CD4-positive, alpha-beta T cell treated with Interleukin-17A for 4 hours (primary cell): ENCODE measurements around the gene AGK.
"Not testable (repeated sequence)": the region's sequence is repeated elsewhere in the genome, so short reads cannot be mapped to it uniquely, and the experiment has no call there.

Experiments used
- DNase-seq: peaks from one replicate; pipeline ENCODE4 v3.0.0-alpha.2; 2020; ENCODE audit warnings: mixed read lengths

The AGK gene

DNA sequence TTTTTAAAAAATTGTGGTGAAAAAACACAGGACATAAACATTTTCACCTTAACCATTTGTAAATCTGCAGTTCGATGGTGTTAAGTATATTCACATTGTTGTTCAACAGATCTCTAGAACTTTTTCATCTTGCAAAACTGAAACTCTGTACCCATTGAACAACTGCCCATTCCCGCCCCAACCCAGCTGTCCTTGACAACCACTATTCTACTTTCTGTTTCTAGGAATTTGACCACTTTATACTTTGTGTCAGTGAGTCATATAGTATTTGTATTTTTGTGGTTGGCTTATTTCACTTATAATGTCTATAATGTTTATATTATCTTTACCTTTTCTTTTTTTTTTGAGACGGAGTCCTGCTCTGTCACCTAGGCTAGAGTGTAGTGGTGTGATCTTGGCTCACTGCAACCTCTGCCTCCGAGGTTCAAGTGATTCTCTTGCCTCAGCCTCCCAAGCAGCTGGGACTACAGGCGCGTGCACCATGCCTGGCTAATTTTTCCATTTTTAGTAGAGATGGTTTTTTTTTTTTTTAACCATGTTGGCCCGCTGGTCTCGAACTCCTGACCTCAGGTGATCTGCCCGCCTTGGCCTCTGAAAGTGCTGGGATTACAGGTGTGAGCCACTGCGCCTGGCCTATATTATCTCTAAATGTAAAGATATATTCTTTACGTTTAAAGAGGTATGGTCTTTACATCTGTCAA is 6.8 kb downstream of the AGK start:
- not testable (repeated sequence) for DNase-seq

DNA sequence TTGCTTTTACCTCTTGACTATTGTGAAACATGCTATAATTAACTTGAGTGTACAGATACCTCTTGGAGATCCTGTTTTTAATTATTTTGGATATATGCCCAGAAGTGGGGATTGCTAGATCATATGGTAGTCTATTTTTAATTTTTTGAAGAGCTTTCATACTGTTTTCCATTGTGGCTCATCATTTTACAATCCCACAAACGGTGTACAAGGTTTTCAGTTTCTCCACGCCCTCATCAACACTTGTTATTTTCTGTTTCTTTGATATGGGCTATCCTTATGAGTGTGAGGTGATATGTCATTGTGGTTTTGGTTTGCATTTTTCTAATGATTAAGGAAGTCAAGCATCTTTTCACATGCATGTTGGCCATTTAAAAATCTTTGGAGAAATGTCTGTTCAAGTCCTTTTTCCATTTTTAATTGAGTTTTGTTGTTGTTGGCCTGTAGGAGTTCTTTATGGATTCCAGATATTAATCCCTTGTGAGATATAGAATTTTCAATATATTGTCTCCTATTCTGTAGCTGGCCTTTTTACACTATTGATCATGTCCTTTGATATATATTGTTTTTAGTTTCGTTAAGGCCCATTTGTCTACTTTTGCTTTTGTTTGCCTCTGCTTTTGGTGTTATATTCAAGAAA is 7.5 kb downstream of the AGK start:
- DNase-seq = no peak

DNA sequence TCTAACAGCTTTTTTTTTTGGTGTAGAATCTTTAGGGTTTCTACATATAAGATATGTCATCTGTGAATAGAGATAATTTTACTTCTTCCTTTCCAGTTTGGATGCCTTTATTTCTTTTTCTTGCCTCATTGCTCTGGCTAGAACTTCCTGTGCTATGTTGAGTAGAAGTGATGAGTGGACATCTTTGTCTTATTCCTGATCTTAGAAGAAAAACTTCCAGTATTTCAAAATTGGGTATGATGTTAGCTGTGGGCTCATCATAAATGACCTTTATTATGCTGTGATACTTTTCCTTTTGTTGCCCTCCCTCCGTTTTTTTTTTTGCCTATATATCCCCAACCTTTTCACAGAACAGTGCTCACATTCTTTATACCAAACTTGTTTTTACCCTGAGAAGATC is 8.8 kb downstream of the AGK start:
- no peak for DNase-seq

DNA sequence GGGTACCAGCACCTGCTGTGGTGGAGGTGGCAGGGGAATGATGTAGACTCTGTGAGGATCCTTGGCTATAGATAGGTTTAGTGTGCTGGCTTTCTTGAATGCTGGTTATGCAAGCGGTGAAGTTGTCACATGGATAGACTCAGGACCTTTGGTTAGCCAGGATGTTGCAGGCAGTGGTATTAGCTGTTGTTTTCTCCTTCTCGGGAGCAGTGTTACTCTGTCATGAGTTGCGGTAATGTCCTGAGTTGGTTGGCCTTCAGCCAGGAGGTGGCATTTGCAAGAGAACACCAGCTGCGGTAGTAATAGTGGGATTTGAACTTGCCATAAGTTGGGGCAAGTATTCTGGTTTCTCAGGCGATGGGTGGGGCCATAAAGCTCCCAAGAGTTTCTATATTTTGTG is 10.8 kb downstream of the AGK start:
- DNase-seq = no peak

DNA sequence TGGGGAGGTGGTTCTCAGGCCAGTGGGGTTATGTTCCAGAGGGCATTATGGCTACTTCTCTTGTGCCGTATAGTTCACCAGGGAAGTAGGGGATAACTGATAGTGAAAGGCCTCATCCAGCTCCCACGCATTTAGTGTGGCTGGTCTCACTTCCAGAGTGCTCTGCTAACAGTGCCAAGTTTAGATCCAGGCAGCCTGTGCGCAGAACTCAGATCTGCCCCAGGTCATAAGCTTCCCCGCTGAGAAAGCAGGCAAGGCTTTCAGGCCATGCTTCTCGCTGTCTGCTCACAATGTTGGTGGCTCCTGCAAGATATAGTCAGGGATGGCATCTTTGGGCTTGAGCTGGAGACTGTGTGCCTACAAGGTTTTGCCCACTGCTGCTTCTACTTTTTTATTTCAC is 11.3 kb downstream of the AGK start:
- DNase-seq = no peak

DNA sequence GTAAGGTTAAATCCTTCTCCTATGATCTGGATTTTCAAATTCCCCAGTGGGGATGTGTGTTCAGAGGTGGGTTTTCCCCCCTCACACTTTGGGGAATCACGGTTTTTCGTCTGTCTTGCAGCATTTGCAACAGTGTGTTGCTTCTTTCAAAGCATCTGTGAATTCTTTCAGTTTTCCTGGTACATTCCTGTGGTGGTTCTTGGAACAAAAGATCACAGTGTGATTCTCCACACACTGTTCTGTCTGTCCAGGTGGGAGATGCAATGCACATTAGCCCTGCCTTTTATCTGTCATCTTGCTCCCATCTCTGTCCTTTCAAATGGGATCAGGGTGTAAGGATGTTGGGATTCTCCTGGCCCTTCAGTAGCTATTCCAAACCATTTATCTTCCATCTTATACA is 11.8 kb downstream of the AGK start:
- no peak for DNase-seq

DNA sequence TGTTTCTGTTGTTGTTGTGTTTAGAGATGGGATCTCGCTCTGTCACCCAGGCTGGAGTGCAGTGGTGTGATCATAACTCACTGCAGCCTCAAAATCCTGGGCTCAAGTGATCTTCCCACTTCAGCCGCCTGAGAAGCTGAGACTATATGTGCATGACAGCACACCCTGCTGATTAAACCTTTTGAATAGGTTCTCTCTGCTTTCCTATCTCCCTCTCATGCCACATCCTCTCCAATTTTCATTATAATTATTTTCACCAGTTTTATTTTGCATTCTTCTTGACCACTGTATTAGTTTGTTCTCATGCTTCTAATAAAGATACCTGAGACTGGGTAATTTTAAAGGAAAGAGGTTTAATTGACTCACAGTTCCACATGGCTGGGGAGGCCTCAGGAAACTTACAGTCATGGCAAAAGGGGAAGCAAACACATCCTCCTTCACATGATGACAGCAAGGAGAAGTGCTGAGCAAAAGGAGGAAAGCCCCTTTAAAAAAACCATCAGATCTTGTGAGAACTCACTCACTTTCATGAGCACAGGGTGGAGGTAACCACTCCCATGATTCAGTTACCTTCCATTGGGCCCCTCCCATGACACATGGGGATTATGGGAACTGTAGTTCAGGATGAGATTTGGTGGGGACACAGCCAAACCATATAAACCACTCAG is 12.9 kb downstream of the AGK start:
- DNase-seq = no peak

DNA sequence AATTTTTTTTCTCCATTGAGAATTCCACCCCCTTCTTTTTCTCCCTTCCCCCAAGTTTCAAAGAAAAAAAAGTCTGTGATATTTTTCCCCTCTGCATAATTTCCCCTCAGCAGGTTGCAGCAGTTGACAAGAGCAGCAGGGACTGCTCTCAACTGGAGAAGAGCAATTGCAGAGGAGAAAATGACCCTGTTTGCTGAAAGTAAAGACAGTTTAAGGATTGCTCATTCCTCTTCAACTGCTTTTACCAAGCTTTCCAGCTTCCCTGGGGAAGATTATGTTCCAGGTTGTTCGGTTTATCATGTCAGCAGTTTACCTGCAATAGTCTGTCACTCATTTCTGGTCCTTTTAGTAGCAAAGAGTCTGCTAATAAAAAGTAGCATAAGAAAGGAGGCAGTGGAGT is 16.2 kb downstream of the AGK start:
- DNase-seq = no peak

DNA sequence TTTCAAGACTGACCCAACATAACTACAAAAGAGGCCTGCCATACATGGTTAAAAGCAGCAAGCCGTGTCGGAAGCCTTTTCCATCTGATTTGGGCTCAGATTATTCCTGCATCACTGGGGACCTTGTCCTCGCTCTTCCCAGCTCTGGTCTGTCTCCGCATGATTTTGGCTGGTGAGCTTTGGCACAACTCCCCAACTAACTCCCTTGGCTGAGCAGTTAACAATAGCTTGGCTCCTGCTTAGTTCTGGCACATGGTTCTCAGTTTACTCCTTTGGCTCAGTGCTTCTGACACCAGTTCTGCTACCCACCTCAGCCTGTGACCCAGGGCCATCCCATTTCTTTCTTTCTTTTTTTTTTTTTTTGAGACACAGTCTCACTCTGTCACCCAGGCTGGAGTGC is 17.0 kb downstream of the AGK start:
- no peak for DNase-seq

DNA sequence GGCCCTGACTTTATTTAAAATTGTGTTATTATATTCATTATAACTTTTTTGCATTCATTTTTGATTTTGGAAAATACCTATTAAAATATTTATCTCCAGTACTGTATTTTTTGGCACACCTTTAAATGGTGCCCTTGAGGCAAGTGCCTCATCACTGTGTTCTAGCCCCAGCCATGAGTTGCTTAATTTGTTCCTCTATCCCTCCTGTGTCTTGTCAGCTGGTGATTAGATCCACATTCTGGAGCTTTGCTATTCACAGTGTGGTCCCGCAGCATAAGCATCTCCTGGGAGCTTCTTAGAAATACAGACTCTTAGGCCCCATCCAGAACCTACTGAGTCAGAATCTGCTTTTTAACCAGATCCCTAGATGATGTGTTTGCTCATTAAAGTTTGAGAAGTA is 19.8 kb downstream of the AGK start:
- no peak for DNase-seq

DNA sequence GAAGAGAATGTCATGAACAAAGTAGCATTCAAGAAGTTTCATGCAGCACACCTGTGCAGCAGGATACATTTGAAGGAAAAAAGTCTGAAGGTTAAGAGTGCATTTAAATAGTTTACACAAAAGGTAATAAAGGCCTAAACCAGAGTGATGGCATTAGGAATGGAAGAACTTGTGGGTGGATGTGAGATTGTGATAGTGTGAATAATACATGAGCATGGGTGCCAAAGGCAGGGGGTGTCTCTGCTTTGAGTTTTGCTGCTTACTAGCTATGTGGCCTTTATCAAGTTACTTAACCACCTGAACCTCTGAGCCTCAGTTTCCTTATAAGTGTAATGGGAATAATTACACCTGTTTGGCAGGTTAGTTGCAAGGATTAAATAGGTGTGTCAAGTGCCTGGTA is 21.0 kb downstream of the AGK start:
- DNase-seq = no peak

DNA sequence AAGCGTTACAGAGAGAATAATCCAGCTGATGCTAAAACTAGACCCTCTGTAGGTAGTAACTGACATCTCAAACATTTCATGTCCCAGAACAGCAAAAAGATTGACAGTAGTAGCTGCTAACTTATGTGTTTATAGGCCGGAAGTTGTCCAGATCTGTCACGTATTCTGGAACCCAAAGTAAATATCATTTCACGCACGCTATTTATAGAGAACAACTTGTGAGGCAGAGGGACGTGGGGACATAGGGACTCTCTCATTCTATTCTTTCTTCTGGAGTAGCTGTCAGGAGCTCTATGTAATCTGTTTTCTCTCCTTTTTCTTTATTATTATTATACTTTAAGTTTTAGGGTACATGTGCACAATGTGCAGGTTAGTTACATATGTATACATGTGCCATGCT is 22.3 kb downstream of the AGK start:
- DNase-seq = no peak

DNA sequence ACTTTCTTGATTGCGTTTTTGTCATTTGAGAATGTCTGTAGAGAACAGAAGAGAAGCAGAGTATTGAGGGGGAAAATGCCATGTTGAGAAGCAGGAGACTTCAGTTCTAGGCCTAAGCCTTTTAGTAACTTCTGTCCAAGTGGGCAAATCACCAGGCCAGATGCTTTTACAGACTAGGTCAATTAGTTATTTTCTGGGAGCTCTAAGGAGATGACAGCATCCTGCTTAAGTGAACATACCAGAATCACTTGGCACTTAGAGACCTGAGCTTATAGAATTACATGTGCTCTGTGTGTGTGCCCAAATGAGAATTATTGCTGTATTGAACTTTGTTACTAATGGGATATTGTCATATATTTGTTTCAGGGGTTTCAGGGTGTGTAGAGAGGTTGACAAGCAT is 24.0 kb downstream of the AGK start:
- DNase-seq = no peak

DNA sequence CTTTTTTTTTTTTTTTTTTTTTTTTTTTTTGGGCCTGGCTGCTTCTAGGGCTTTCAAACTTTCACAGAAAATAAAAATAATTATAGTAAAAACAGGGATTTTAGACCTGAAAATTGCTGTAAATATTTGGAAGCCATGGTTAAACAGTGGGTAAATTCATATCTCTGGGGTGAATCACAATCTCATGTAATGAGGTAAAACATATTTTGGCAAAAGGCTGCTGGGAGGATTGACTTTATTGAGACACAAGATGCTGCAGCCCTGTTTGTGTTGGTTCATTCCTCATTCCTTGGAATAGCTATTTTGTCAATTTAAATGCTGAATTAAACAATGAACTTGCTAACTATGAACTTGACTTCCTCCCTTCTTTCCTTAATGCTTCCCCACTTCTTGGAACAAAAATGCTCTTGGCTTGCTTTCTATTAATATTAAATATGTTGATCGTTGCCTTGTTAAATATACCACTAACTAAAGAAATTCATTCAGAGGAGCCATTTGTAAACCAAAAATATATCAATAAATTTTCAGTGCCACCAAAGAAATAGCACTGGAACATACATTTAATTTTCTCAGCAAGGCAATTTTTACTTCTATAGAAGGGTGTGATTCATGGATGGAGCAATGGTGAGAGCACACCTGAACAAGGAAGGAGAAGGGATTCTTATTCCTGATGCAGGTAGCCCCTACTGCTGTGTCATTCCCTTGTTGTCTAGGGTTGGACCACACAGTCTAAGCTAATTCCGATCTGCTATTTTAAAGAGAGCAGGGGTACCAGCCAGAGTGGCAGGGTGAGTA is 24.6 kb downstream of the AGK start:
- DNase-seq = no peak

DNA sequence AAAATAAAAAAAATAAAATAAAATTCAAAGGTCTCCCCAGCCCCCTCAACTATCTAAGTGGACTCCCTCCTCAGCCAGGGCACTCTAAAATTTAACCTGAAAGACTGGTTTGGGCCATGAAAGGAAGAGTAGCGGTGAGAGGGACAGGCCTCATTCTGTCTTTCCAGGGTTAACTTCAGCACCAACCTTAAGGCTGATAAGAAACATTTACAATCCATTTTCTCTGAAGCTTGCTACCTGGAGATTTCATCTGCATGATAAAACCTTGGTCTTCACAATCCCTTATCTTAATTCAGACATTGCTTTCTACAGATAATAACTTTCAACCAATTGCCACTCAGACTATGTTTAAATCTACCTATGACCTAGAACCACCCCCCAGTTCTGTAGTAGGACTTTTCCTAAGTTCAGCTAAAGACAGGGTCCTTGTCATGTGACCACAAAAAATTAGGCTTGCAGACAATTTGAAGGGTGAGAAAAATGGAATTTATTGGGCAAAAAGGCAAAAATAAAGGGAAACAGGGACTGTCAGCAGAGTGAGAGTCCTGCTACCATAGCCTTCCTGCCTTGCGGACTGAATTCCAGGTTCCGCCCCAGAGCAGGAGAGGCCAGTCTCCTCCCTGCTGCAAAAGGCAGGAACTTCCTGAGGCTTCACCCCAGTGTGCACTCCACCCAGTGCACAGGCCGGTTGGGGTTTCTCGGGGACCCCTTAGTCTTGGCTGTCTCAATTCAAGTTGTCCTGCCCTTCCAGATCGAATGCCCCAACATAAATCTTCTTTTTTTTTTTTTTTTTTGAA is 26.0 kb downstream of the AGK start:
- DNase-seq = no peak

DNA sequence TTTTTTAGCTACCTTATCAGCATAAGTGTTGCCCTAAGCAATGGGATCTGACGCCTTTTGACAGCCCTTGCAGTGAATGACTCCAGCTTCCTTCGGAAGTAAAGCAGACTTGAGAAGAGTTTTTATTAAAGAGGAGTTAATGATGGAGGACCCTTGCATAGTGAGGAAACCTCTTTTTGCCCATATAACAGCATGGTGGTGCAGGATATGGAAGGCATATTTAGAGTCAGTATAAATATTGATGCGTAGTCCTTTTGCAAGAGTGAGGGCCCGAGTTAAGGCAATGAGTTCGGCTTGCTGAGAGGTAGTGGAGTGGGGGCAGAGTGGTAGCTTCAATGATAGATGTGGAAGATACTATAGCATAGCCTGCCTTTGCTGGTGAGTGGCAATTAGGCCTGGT is 28.7 kb downstream of the AGK start:
- DNase-seq = not testable (repeated sequence)

DNA sequence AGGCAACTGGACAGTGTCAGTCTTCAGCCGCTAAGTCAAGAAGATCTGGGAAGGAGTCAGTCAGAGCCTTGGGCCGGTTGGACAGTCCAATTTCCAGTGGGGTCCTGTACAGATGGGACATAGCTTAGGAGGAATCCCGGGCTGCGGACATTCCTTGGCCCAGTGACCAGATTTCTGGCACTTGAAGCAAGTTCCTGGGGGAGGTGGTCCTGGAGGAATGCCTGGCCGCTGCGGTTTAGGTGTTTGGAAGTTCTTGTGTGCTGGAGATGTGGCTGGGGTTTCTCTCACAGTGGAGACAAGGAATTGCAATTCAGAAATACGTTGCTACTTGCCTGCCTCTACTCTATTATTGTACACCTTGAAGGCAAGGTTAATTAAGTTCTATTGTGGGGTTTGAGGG is 30.9 kb downstream of the AGK start:
- not testable (repeated sequence) for DNase-seq

DNA sequence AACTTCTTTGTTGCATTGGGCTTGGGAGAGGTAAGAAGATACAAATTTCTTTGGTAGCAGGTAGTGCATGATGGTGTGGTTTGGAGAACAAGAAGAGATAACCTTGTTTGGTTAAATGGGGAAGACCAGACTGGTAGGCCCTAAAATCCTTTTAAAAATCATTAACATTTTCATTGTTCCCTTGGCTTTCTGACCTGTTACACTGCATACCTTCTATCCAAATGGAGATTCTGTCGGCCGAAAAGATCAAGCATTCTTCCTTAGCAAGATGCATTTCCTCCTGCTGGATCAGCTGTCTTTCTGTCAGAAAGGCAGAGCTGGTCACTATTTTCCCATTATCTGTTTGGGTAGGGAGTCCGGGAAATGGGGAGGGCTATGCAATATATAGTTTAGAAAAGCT is 33.7 kb downstream of the AGK start:
- no peak for DNase-seq

DNA sequence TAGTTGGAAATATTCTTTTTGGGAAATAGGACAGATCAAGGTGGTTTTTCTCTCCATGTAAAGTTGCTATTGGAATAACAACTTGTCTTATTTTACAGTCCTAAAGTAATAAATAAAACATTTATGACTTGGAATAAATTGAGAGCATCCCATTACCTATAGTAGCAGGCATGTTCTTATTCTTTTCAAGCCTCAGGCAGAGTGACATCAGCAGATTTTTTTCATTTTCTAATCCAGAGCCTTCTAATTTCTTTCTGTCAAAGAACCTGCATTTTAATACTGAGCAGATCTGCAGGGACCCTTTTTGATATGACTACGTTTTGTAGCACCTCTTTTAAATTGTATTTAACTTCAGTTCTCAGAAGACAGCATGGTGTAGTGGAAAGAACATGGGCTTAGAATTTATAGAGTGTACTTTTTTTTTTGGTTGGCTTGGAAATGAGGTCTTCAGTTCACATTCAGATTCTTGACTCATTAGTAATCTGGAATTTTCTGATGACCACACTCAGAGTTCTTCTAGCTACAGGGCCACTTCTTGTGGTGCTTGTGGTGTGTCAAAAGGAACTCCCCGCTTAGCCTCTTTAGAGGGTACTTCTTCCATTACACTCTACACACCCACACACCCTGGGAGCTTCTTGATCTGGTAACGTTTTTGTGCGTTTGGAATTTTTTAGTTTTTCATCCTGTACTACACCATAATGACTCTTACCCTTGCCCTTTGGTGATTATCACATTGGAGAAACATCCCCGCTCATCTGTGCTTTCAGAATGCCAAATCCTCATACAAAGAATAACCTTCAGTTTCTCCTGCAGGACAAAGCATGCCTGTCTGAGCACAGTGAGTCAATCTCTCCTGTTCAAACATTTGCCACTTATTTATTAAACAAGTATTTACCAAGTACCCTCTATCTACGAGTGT is 34.6 kb downstream of the AGK start:
- DNase-seq = no peak

DNA sequence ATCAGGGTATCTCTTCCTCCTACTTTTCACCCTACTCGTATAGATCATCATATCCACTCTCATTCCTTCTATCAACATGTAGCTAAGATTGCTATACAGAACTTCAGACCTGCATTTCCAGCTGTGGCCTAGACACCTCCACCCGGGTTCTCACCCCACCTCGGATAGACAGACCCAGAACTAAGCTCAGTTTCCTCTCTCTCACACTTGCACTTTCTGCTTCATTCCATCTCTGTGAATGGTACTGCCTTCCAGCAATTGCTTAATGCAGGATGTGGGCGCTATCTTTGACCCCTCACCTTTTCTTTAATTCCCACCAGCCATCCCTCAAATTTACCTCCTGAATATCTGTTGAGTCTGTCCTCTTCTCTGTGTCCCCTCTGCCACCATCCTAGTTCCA is 35.7 kb downstream of the AGK start:
- no peak for DNase-seq

DNA sequence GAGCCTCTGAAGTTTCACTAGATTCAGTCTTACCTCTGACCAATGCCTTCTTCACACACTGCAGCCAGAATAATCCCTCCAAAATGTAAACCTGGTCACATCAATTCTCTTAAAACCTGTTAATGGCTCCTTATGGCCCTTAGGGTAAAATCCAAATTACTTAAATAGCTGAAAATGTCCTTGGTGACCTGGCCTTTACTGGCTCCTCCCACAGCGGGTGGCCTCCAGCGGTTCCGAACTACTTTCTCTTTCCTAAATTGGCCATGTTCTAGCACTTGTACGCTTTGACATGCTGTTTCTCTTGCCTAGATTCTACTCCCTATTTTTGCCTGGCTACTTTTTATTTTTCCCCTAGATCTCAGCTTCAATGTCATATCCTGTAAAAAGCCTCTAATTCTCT is 36.1 kb downstream of the AGK start:
- DNase-seq = no peak

DNA sequence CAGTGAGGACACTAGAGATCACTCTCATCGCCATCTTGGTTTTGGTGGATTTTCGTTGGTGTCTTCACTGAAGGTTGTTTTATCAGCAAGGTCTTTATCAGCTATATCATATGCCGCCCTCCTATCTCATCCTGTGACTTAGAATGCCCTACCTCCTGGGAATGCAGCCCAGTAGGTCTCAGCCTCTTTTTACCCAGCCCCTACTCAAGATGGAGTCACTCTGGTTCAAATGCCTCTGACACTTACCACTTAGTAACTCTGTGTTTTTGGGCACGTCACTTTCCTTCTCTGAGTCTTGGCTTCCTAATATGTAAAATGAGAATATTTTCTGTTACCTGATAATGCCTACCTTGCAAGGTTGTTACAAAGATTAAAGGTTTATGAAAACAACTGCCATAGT is 37.7 kb downstream of the AGK start:
- DNase-seq = no peak
